Left lung (tissue), 10 donors: ENCODE data around the gene NPAS4. TPM values are rescaled to one million over a fixed set of nuclear protein-coding genes. Genes with fewer than 3 reads are reported as not detected.

Experiments used
- ATAC-seq: fragments of 200-7000 bp; cut with Tn5 transposase; one replicate; pipeline ENCODE4 v1.9.1; 2020; ENCODE audit warnings: moderate library complexity
- DNase-seq, 4 donors: peaks; one replicate each; pipeline ENCODE4 v3.0.0-alpha.2; 2013 to 2020
- H3K27ac ChIP-seq, 2 donors: fragments of 200-600 bp; sonication (generic) in 1 of 2; one replicate each; pipeline versions ENCODE4 v1.5.0 to v1.8.0; 2020 to 2021
- H3K27me3 ChIP-seq, 2 donors: fragments of 200-600 bp; sonication (generic) in 1 of 2; one replicate each; pipeline versions ENCODE4 v1.5.0 to v1.8.0; 2020 to 2021
- H3K36me3 ChIP-seq, 2 donors: fragments of 200-600 bp; sonication (generic) in 1 of 2; one replicate each; pipeline versions ENCODE4 v1.5.0 to v1.8.0; 2020 to 2021
- H3K4me1 ChIP-seq, 2 donors: fragments of 200-600 bp; one replicate each; pipeline ENCODE4 v1.8.0; 2021
- H3K4me3 ChIP-seq, 2 donors: fragments of 200-600 bp; sonication (generic) in 1 of 2; one replicate each; pipeline versions ENCODE4 v1.5.0 to v1.8.0; 2020 to 2021; ENCODE audit warnings: mild to moderate bottlenecking in 1 of 2
- H3K9me3 ChIP-seq, 2 donors: fragments of 200-600 bp; sonication (generic) in 1 of 2; one replicate each; pipeline versions ENCODE4 v1.5.0 to v1.8.0; 2020 to 2021
- intact Hi-C, 2 donors: fragments of 100-400 bp; cut with DNase I; formaldehyde crosslinking; loops; one replicate each; pipeline versions ENCODE4 v1.11.2 to v1.14.2; 2022
- polyA plus RNA-seq, 6 donors: library from polyadenylated mRNA; unstranded; fragments of 120-200 nt; gene quantifications; one replicate each; pipeline ENCODE4 v1.2.1, GENCODE V29; 2013; ENCODE audit not compliant: insufficient read length in 6 of 6
- total RNA-seq, 2 donors: library from RNA; stranded (reverse); fragmentation: NEBNext Ultra II Directional; extraction: Animal tissue kit (Norgen Biotek cat#: 25700); gene quantifications; one replicate each; pipeline ENCODE4 v1.2.1, GENCODE V29; 2021
- TF ChIP-seq, protein P1 (sequence below), 2 donors: fragments of 200-600 bp; sonication (generic) in 1 of 2; IDR thresholded peaks; one replicate each; pipeline versions ENCODE4 v1.5.0 to v1.8.0; 2021; ENCODE audit warnings: antibody characterized with exemption in 2 of 2
- donor health status: DM: no; HTN: yes; CAD: no.
- donor health status: DM: no; HTN: no; CAD: no.

NPAS4 gene
- total and polyA plus RNA-seq, 8 donors, result 0.06 to 0.64 (median 0.21) TPM; not detected in 1

GRCh38 chr11:66468691-66469090 lies 47.9 kb downstream of the NPAS4 start:
- Histone ChIP-seq H3K36me3 (peaks cover 0 to 18% of the 10 kb centered on the region in 2 donors), H3K9me3 (no peaks in the 10 kb centered on the region), H3K4me1 (peaks cover 9 to 22% of the 10 kb centered on the region in 2 donors), H3K4me3 (no peak overlapping the region), H3K27me3 (no peaks in the 10 kb centered on the region), H3K27ac (no peak overlapping the region)
- TF ChIP-seq, protein P1, sequence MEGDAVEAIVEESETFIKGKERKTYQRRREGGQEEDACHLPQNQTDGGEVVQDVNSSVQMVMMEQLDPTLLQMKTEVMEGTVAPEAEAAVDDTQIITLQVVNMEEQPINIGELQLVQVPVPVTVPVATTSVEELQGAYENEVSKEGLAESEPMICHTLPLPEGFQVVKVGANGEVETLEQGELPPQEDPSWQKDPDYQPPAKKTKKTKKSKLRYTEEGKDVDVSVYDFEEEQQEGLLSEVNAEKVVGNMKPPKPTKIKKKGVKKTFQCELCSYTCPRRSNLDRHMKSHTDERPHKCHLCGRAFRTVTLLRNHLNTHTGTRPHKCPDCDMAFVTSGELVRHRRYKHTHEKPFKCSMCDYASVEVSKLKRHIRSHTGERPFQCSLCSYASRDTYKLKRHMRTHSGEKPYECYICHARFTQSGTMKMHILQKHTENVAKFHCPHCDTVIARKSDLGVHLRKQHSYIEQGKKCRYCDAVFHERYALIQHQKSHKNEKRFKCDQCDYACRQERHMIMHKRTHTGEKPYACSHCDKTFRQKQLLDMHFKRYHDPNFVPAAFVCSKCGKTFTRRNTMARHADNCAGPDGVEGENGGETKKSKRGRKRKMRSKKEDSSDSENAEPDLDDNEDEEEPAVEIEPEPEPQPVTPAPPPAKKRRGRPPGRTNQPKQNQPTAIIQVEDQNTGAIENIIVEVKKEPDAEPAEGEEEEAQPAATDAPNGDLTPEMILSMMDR (IDR thresholded peaks at IDR 0.05), result no peak
- intact Hi-C loops, result no loop called here
- ATAC-seq, result no peak
- DNase-seq, result no peak

DNA sequence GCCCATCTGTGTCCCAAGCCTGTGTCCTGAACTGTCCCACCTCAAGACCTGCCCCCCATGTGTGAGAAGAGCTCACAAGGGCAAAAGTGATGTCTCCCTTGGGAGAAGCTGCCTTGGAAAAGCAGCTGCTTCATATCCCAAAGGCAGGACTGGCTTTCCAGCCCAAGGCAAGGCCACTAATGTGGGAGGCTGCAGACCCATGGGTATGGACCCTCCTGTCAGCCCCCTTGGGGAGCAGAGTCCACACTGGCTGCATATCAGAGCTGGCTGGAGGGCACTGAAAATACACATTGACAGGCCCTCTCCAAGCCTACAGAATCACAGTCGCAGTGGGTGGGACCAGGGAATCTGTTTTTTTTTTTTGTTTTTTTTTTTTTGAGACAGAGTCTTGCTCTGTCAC lies 48.6 kb downstream of the NPAS4 start:
- TF ChIP-seq, protein P1 (IDR thresholded peaks at IDR 0.05), result no peak
- ATAC-seq (no peak), DNase-seq (no peak)
- no peak overlapping the region for H3K4me3 ChIP-seq
- no peaks in the 10 kb centered on the region for H3K9me3 ChIP-seq
- H3K4me1 ChIP-seq, result peaks cover 9 to 22% of the 10 kb centered on the region in 2 donors
- peaks cover 0 to 26% of the 10 kb centered on the region in 2 donors for H3K36me3 ChIP-seq
- intact Hi-C loops, result no loop called here
- no peak overlapping the region for H3K27ac ChIP-seq
- H3K27me3 ChIP-seq, result no peaks in the 10 kb centered on the region

- ATAC-seq, result no peak
- Histone ChIP-seq H3K27ac (no peak overlapping the region), H3K9me3 (no peaks in the 10 kb centered on the region)
Observed at GRCh38 chr11:66470015-66470414, 49.2 kb downstream of the NPAS4 start.

GRCh38 chr11:66471142-66471541 lies 50.3 kb downstream of the NPAS4 start:
- Histone ChIP-seq H3K36me3 (peaks cover 0 to 43% of the 10 kb centered on the region in 2 donors), H3K9me3 (no peaks in the 10 kb centered on the region), H3K27ac (no peak overlapping the region), H3K4me3 (no peak overlapping the region), H3K4me1 (peaks cover 9 to 15% of the 10 kb centered on the region in 2 donors), H3K27me3 (no peaks in the 10 kb centered on the region)
- no peak for DNase-seq
- ATAC-seq, result no peak
- intact Hi-C loops, result no loop called here
- TF ChIP-seq, protein P1 (IDR thresholded peaks at IDR 0.05), result no peak

More at GRCh38 chr11:66470015-66470414, 49.2 kb downstream of the NPAS4 start:
- intact Hi-C loops, result no loop called here
- H3K36me3 ChIP-seq, result peaks cover 0 to 32% of the 10 kb centered on the region in 2 donors
- peaks cover 9 to 22% of the 10 kb centered on the region in 2 donors for H3K4me1 ChIP-seq
- no peak for DNase-seq
- no peak overlapping the region for H3K4me3 ChIP-seq
- H3K27me3 ChIP-seq, result no peaks in the 10 kb centered on the region
- TF ChIP-seq, protein P1 (IDR thresholded peaks at IDR 0.05), result no peak

DNA sequence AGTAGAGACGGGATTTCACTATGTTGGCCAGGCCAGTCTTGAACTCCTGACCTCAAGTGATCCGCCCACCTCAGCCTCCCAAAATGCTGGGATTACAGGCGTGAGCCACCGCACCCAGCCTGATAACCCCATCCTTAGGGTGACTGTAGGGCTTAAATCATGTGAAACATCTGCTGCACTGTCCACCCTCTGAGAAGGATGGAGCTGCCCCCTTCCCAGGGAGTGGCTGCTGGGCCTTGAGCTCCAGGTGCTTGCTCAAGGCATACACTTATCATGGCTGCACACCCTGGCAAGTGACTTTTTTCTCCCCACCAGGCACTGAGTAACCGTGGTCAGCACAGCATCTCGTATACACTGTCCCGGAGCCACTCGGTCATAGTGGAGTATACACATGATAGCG lies 51.2 kb downstream of the NPAS4 start:
- H3K36me3 ChIP-seq, result peaks cover 0 to 44% of the 10 kb centered on the region in 2 donors
- intact Hi-C loops, result no loop called here
- TF ChIP-seq, protein P1 (IDR thresholded peaks at IDR 0.05), result no peak
- peaks cover 9 to 14% of the 10 kb centered on the region in 2 donors for H3K4me1 ChIP-seq
- H3K4me3 ChIP-seq, result no peak overlapping the region
- no peaks in the 10 kb centered on the region for H3K9me3 ChIP-seq
- no peak overlapping the region for H3K27ac ChIP-seq
- ATAC-seq, result no peak
- H3K27me3 ChIP-seq, result no peaks in the 10 kb centered on the region
- DNase-seq, result no peak
